NCI-H524 treated with DMSO at 0.1 percent for 48 hours (cell line): ENCODE measurements around the gene DTWD2.
"Not testable (repeated sequence)": the region's sequence is repeated elsewhere in the genome, so short reads cannot be mapped to it uniquely, and the experiment has no call there.

ENCODE experiments used
- DNase-seq: peaks from one replicate; lab custom pipeline; 2025; lab: John Stamatoyannopoulos, UW

DTWD2 gene

GRCh38 chr5:118987988-118988865 lies at the start of gene DTWD2:
DTWD2 (minus strand) TSS chr5:118988547; CDS start chr5:118988511, 36 bp downstream.
- DNase-seq, result peak; percentile 56

- no peak for DNase-seq
These were observed 49.3 kb upstream of the DTWD2 start for GRCh38 chr5:119037496-119038215.

- DNase-seq, result no peak
These were observed 47.9 kb upstream of the DTWD2 start for GRCh38 chr5:119036101-119036762.

GRCh38 chr5:119033135-119033534 lies 44.8 kb upstream of the DTWD2 start:
- DNase-seq, result no peak

GRCh38 chr5:119032656-119033055 lies 44.3 kb upstream of the DTWD2 start:
- DNase-seq, result no peak

GRCh38 chr5:119031905-119032304 lies 43.6 kb upstream of the DTWD2 start:
- no peak for DNase-seq

GRCh38 chr5:119031011-119031886 lies 42.9 kb upstream of the DTWD2 start:
- DNase-seq, result no peak

GRCh38 chr5:119028575-119028974 lies 40.2 kb upstream of the DTWD2 start:
- no peak for DNase-seq

GRCh38 chr5:119022773-119023172 lies 34.4 kb upstream of the DTWD2 start:
- no peak for DNase-seq

GRCh38 chr5:119022017-119022745 lies 33.8 kb upstream of the DTWD2 start:
- DNase-seq, result peak; percentile 11

GRCh38 chr5:119021149-119021732 lies 32.9 kb upstream of the DTWD2 start:
- no peak for DNase-seq

- no peak for DNase-seq
These were observed 31.6 kb upstream of the DTWD2 start for GRCh38 chr5:119019949-119020348.

GRCh38 chr5:119019501-119019900 lies 31.2 kb upstream of the DTWD2 start:
- DNase-seq, result no peak

- no peak for DNase-seq
These were observed 29.6 kb upstream of the DTWD2 start for GRCh38 chr5:119017994-119018393.

GRCh38 chr5:119016125-119016774 lies 27.9 kb upstream of the DTWD2 start:
- DNase-seq, result no peak

- no peak for DNase-seq
These were observed 22.8 kb upstream of the DTWD2 start for GRCh38 chr5:119011186-119011585.

- no peak for DNase-seq
These were observed 21.9 kb upstream of the DTWD2 start for GRCh38 chr5:119010206-119010605.

- no peak for DNase-seq
These were observed 20.8 kb upstream of the DTWD2 start for GRCh38 chr5:119009131-119009530.

- no peak for DNase-seq
These were observed 11.3 kb upstream of the DTWD2 start for GRCh38 chr5:118999696-119000095.

GRCh38 chr5:118998861-118999260 lies 10.5 kb upstream of the DTWD2 start:
- not testable (repeated sequence) for DNase-seq
